Fibroblast of villous mesenchyme (primary cell): Measurements from ENCODE around the gene OR4D1. TPM values are rescaled to one million over a fixed set of nuclear protein-coding genes. Genes with fewer than 3 reads are reported as not detected.

Experiments used
- DNase-seq: peaks from one replicate; pipeline ENCODE4 v3.0.0-alpha.2; 2010; ENCODE audit warnings: low read depth
- H3K4me3 ChIP-seq: 2 replicates; pipeline ENCODE4 v1.5.1; 2011; ENCODE audit warnings: low read depth, mild to moderate bottlenecking, low read length
- CTCF ChIP-seq: IDR thresholded peaks from 2 replicates; pipeline ENCODE4 v1.5.1; 2012; ENCODE audit warnings: low read depth, mild to moderate bottlenecking, low read length; ENCODE audit not compliant: insufficient read depth
- total RNA-seq: library from RNA; depleted of rRNA; stranded (reverse); fragments of >200 nt; gene quantifications from 2 replicates; pipeline ENCODE4 v1.2.3, GENCODE V29; 2012

Gene OR4D1
- total RNA-seq, 1 donor: not detected

GRCh38 chr17:58184308-58184985 lies 36.3 kb downstream of the OR4D1 start:
- peak; percentile 6 for DNase-seq
- no peak for TF ChIP-seq CTCF
- H3K4me3 ChIP-seq: no peak overlapping the region

GRCh38 chr17:58184986-58185761 lies 37.0 kb downstream of the OR4D1 start:
- no peak for DNase-seq
- TF ChIP-seq CTCF: no peak
- H3K4me3 ChIP-seq: no peak overlapping the region

- no peak overlapping the region for H3K4me3 ChIP-seq
- no peak for DNase-seq
- no peak for TF ChIP-seq CTCF
Observed at GRCh38 chr17:58186591-58186990, 38.4 kb downstream of the OR4D1 start.

- DNase-seq: no peak
- no peak for TF ChIP-seq CTCF
- H3K4me3 ChIP-seq: no peak overlapping the region
Observed at GRCh38 chr17:58187063-58187462, 38.9 kb downstream of the OR4D1 start.

GRCh38 chr17:58187675-58188074 lies 39.5 kb downstream of the OR4D1 start:
- no peak for TF ChIP-seq CTCF
- no peak overlapping the region for H3K4me3 ChIP-seq
- no peak for DNase-seq

- no peak for TF ChIP-seq CTCF
Observed at GRCh38 chr17:58189436-58190146, 41.4 kb downstream of the OR4D1 start.

More at GRCh38 chr17:58189436-58190146, 41.4 kb downstream of the OR4D1 start:
- H3K4me3 ChIP-seq: no peak overlapping the region
- peak; percentile 54 for DNase-seq
